Cardiac septum (tissue), 1 donor: ENCODE results near the gene SH3GL1. TPM values are rescaled to one million over a fixed set of nuclear protein-coding genes. Genes with fewer than 3 reads are reported as not detected.

Experiments
- DNase-seq: peaks from one replicate; pipeline ENCODE4 v3.0.0-alpha.2; 2020; ENCODE audit warnings: low spot score
- intact Hi-C: fragments of 100-400 bp; cut with DNase I; formaldehyde crosslinking; loops from one replicate; pipeline ENCODE4 v1.14.0; 2022
- long read RNA-seq: library from polyadenylated mRNA; unstranded; transcript quantifications from one replicate; pipeline ENCODE4 v2.0.0, GENCODE V29; 2021
- total RNA-seq: library from RNA; stranded (reverse); fragmentation: NEBNext Ultra II Directional; extraction: Animal tissue kit (Norgen Biotek cat#: 25700); gene quantifications from one replicate; pipeline ENCODE4 v1.2.1, GENCODE V29; 2021
- donor health status: DM: no; HTN: no; CAD: no.

Gene SH3GL1
- 22.0 TPM for total RNA-seq
- long read RNA-seq, transcript SH3GL1-201 (10 exons, 2,516 nt) = major isoform, 33 of 57 reads
- long read RNA-seq, partial matches to known transcripts = 3 of 57 reads
- long read RNA-seq, other reads (novel, unspliced or antisense) = 21 of 57 reads

- peak; percentile 96 for DNase-seq
- intact Hi-C loops = loop anchor here (5.0 kb wide), 4 partner anchors 33 to 153 kb away; partner anchors contain the start of genes MPND, UBXN6 and YJU2
Measured at GRCh38 chr19:4400135-4400936, at the start of gene SH3GL1. SH3GL1 (minus strand) TSS chr19:4400547; CDS start chr19:4400368, 179 bp downstream.

- no peak for DNase-seq
- intact Hi-C loops = no loop called here
Measured at GRCh38 chr19:4449639-4450028, 49.3 kb upstream of the SH3GL1 start.

GRCh38 chr19:4449022-4449638 is 48.8 kb upstream of the SH3GL1 start:
- peak; percentile 80 for DNase-seq
- intact Hi-C loops = no loop called here

GRCh38 chr19:4448147-4448985 is 48.0 kb upstream of the SH3GL1 start:
- no peak for DNase-seq
- intact Hi-C loops = no loop called here

GRCh38 chr19:4447327-4448146 is 47.2 kb upstream of the SH3GL1 start:
- intact Hi-C loops = no loop called here
- DNase-seq = no peak

- intact Hi-C loops = no loop called here
- DNase-seq = no peak
Measured at GRCh38 chr19:4446704-4447200, 46.4 kb upstream of the SH3GL1 start.

- DNase-seq = no peak
Measured at GRCh38 chr19:4445963-4446703, 45.8 kb upstream of the SH3GL1 start.

GRCh38 chr19:4444765-4445741 is 44.7 kb upstream of the SH3GL1 start:
- DNase-seq = no peak
- intact Hi-C loops = no loop called here

More at GRCh38 chr19:4445963-4446703, 45.8 kb upstream of the SH3GL1 start:
- intact Hi-C loops = no loop called here

GRCh38 chr19:4443966-4444764 is 43.8 kb upstream of the SH3GL1 start:
- intact Hi-C loops = no loop called here
- no peak for DNase-seq

- intact Hi-C loops = no loop called here
- DNase-seq = no peak
Measured at GRCh38 chr19:4443188-4443587, 42.8 kb upstream of the SH3GL1 start.

- no peak for DNase-seq
- intact Hi-C loops = no loop called here
Measured at GRCh38 chr19:4442819-4443146, 42.4 kb upstream of the SH3GL1 start.

GRCh38 chr19:4441994-4442818 is 41.9 kb upstream of the SH3GL1 start:
- intact Hi-C loops = no loop called here
- DNase-seq = no peak

- no peak for DNase-seq
- intact Hi-C loops = no loop called here
Measured at GRCh38 chr19:4439243-4439642, 38.9 kb upstream of the SH3GL1 start.

GRCh38 chr19:4437103-4437502 is 36.8 kb upstream of the SH3GL1 start:
- intact Hi-C loops = no loop called here
- no peak for DNase-seq

GRCh38 chr19:4436231-4436630 is 35.9 kb upstream of the SH3GL1 start:
- DNase-seq = no peak
- intact Hi-C loops = no loop called here

- intact Hi-C loops = no loop called here
- no peak for DNase-seq
Measured at GRCh38 chr19:4434391-4434790, 34.0 kb upstream of the SH3GL1 start.
